ENCODE results near the gene LHFPL6. TPM values are rescaled to one million over a fixed set of nuclear protein-coding genes. Genes with fewer than 3 reads are reported as not detected.

The LHFPL6 gene
- total and polyA plus RNA-seq, 2 experiments from 2014 or later: 12.1 to 14.1 TPM

DNA sequence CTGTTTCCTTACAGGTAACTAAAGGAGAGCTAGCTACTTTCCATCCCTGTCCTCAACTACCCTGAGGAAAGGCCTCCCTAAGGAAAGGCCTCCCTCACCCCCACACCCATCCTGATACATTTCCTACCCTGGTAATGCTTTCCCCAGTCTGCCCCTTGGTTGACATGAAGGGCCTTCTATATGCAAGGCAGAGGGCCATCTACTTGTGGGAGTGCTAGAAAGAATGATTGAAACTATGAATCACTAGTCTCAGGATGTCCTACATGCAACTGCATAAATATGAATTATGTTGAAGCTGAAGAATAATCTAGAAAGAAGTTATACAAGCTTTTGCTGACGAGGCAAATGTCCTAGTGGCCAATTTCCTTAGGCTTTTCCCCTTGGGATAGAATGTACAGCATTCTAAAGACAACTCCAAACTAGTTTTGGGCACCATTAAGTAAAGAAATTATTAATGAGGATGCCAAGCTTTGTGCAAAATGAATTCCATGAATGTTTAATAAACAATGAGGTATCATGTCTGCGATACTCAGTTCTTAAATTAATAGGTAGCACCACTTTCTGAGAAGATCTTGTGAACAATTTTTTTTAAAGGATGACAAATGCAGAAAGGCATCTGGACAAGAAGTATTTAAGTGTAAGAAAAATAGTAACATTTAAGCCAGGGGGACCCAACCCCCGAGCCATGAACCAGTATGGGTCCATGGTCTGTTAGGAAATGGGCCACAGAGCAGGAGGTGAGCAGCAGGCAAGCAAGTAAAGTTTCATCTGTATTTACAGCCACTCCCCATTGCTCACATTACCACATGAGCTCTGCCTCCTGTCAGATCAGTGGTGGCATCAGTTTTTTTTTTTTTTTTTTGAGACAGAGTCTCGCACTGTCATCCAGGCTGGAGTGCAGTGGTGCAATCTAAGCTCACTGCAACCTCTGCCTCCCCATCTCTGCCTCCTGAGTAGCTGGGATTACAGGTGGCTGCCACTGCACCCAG lies 223.0 kb downstream of the LHFPL6 start:
- 92% methylated on average over 4 of the region's 4 CpGs for WGBS (ENCODE audit: low lambda C conversion rate, missing lambda C conversion rate)

GRCh38 chr13:39379118-39379517 lies 223.9 kb downstream of the LHFPL6 start:
- no peak overlapping the region for H3K4me3 ChIP-seq
- H3K9me3 ChIP-seq (ENCODE audit: low read depth): no peaks in the 10 kb centered on the region
- no peak overlapping the region for H2AFZ ChIP-seq
- H3K4me1 ChIP-seq (ENCODE audit: insufficient read depth): no peaks in the 10 kb centered on the region
- H3K9me2 ChIP-seq (replicated peaks; ENCODE audit: insufficient read depth): no peaks in the 10 kb centered on the region
- no peak overlapping the region for H3K4me2 ChIP-seq
- H3K36me3 ChIP-seq (replicated peaks; ENCODE audit: insufficient read depth, low read depth): no peaks in the 10 kb centered on the region
- H3K27me3 ChIP-seq: no peaks in the 10 kb centered on the region
- WGBS (ENCODE audit: low lambda C conversion rate, missing lambda C conversion rate): 56% methylated on average over 2 of the region's 2 CpGs
- no peaks in the 10 kb centered on the region for H3K79me2 ChIP-seq
- no peak overlapping the region for H3K27ac ChIP-seq
- no peak for TF ChIP-seq EZH2 (IDR thresholded peaks at IDR 0.05; ENCODE audit: borderline replicate concordance)
- TF ChIP-seq EZH2phosphoT487 (IDR thresholded peaks at IDR 0.05; ENCODE audit: low read depth, severe bottlenecking, unreplicated experiment): no peak
- TF ChIP-seq CTCF (IDR thresholded peaks at IDR 0.05; ENCODE audit: poor library complexity): no peak
- no peaks in the 10 kb centered on the region for H4K20me1 ChIP-seq (ENCODE audit: insufficient read depth, poor library complexity, severe bottlenecking)
- no peak for DNase-seq (ENCODE audit: low spot score)

More for the DNA sequence above, 223.0 kb downstream of the LHFPL6 start:
- DNase-seq (ENCODE audit: low spot score): no peak
- Histone ChIP-seq H3K4me3 (no peak overlapping the region), H3K27me3 (no peaks in the 10 kb centered on the region), H3K36me3 (replicated peaks; ENCODE audit: insufficient read depth, low read depth) (no peaks in the 10 kb centered on the region), H2AFZ (no peak overlapping the region), H3K9me3 (ENCODE audit: low read depth) (no peaks in the 10 kb centered on the region), H3K27ac (no peak overlapping the region), H3K4me1 (ENCODE audit: insufficient read depth) (no peaks in the 10 kb centered on the region), H3K9me2 (replicated peaks; ENCODE audit: insufficient read depth) (no peaks in the 10 kb centered on the region), H3K79me2 (no peaks in the 10 kb centered on the region), H4K20me1 (ENCODE audit: insufficient read depth, poor library complexity, severe bottlenecking) (no peaks in the 10 kb centered on the region), H3K4me2 (no peak overlapping the region)
- TF ChIP-seq EZH2 (IDR thresholded peaks at IDR 0.05; ENCODE audit: borderline replicate concordance) (no peak), CTCF (IDR thresholded peaks at IDR 0.05; ENCODE audit: poor library complexity) (no peak), EZH2phosphoT487 (IDR thresholded peaks at IDR 0.05; ENCODE audit: low read depth, severe bottlenecking, unreplicated experiment) (no peak)

DNA sequence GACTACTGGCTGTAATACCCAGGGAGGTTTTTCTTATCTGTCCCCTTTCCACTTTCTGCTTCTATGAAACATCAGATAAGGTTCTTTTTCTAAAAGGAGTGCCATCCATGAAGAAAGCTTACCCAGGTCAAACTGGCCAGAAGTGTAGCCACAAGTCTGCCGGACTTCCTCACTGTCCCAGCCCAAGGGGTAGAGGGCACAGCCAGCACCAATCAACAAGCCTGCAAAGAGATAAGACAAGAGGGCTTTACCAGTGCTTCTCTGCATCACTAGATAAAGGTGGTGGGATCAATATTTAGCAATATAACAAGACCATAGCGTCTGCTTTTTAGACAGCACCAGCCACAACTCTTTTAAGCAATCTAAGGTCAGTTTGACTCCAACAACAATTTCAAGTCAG lies 224.7 kb downstream of the LHFPL6 start:
- TF ChIP-seq CTCF (IDR thresholded peaks at IDR 0.05; ENCODE audit: poor library complexity): no peak
- TF ChIP-seq EZH2 (IDR thresholded peaks at IDR 0.05; ENCODE audit: borderline replicate concordance): no peak
- TF ChIP-seq EZH2phosphoT487 (IDR thresholded peaks at IDR 0.05; ENCODE audit: low read depth, severe bottlenecking, unreplicated experiment): no peak
- Histone ChIP-seq H3K9me2 (replicated peaks; ENCODE audit: insufficient read depth) (no peaks in the 10 kb centered on the region), H3K9me3 (ENCODE audit: low read depth) (no peaks in the 10 kb centered on the region), H3K27ac (no peak overlapping the region), H3K4me1 (ENCODE audit: insufficient read depth) (no peaks in the 10 kb centered on the region), H3K4me2 (no peak overlapping the region), H3K79me2 (no peaks in the 10 kb centered on the region), H3K4me3 (no peak overlapping the region), H3K27me3 (no peaks in the 10 kb centered on the region), H3K36me3 (replicated peaks; ENCODE audit: insufficient read depth, low read depth) (no peaks in the 10 kb centered on the region), H2AFZ (no peak overlapping the region), H4K20me1 (ENCODE audit: insufficient read depth, poor library complexity, severe bottlenecking) (no peaks in the 10 kb centered on the region)
- WGBS (ENCODE audit: low lambda C conversion rate, missing lambda C conversion rate): 57% methylated on average over 2 of the region's 2 CpGs
- DNase-seq (ENCODE audit: low spot score): no peak

Measured in hepatocyte (in vitro differentiated cells).